GM18502 (cell line): ENCODE measurements around the gene SLC37A1.

Experiments used
- ATAC-seq: cut with Tn5 transposase; IDR thresholded peaks from one replicate; pipeline ENCODE4 v1.9.1; 2021; ENCODE audit warnings: mild to moderate bottlenecking; ENCODE audit not compliant: unreplicated experiment, poor library complexity

The SLC37A1 gene

GRCh38 chr21:42585881-42586280, 72.2 kb downstream of the SLC37A1 start:
- no peak for ATAC-seq

- no peak for ATAC-seq
Observed at GRCh38 chr21:42586406-42586805, 72.8 kb downstream of the SLC37A1 start.

- no peak for ATAC-seq
Observed at GRCh38 chr21:42587036-42587435, 73.4 kb downstream of the SLC37A1 start.

- ATAC-seq = no peak
Observed at GRCh38 chr21:42590431-42591131, 76.9 kb downstream of the SLC37A1 start.

DNA sequence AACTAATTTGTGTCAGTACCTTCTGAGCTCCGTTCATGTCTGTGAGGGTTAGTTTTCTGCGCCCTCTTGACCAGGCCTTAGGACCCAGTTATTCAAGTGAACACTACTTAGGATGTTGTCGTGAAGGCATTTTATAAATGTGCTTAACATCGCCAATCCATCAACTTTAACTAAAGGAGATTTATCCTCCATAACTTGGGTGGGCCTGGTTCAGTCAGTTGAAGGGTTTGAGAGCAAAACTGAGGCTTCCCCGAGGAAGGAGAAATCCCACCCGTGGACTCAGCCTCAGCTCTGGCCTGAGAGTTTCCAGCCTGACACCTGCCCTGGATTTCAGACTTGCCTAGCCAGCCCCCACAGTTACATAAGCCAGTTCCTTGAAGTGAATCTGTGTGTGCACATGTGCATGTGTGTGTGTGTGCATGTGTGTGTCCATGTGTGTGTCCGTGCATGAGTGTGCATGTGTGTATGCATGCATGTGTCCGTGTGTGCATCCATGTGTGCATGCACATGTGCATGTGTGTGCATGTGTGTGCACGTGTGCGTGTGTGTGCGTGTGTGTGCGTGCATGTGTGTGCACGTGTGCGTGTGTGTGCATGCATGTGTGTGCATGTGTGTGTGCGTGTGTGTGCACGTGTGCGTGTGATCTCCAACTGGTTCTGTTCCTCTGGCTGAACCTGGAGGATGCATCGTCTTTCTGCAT, 77.7 kb downstream of the SLC37A1 start:
- ATAC-seq = no peak

DNA sequence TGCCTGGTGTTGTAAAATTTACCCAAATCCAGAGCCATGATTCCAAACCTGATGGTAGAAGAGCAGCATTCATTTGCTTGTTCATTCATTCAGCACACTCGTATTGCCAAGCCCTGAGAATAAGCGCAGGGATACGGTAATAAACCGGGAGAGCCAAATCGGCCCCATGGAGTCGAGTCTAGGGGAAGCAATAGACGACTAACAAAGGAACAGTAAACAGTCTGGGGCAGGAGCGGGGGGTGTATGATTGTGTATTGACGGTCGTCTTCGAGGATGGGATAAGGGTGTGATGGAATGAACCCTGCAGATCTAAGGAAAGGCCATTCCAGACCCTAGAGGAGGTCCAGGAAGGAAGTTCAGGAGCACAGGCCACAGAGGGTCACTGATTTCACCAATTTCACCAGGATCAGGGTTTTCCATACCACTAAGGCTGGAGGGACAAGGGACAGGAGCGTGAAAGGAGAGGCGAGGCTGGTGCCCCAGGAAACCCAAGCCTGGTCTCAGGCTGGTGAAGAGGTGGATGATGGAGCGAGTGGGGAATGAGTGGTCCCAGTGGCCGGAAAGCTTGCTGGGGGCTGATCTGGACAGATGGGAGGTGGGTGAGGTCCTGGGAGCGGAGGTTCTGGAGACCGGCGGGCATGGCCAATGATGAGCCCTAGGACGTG, 78.6 kb downstream of the SLC37A1 start:
- ATAC-seq = no peak

- no peak for ATAC-seq
Observed at GRCh38 chr21:42593007-42593814, 79.6 kb downstream of the SLC37A1 start.

- no peak for ATAC-seq
Observed at GRCh38 chr21:42594616-42595282, 81.1 kb downstream of the SLC37A1 start.

DNA sequence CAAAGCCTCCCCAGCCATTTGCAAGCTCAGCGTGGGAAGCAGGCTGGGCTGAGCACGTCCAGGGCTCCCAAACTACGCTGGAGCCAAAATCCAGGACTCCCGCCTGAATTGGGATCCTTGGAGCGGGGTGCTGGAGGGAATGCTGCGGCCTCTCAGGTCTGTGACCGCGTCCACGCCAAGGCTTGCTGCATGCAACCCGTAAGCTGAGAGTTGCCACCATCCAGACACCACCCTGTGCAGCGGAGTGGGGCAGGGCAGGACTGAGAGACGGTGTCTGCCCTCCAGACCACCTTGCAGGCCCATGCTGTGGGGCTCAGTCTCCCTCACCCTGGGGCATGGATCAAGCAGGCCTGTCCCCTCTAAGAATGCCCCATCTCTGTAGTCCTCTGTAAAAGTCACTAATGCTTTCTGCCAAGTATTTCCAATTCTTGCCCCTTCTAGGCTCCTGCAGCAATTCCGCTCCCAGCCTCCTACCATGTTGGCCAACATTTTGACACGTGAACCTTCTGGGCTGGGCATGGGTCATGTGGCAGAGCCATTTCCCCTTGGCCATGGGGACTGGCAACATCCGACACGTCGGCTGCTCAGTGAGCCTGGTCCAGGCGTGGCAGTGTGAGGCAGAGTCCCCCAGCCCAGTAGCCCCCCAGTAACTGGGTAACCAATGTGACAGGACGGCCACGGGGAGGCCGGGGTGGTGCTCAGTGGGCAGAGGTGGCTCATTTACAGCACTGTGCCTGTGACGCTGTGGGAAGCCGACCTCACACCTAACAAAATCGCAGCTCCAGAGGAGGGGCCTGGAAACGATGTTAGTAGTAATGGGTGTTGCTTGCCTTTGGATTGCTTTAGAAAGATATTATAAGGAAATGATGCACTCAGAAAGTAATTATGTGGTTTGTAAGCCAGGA, 81.9 kb downstream of the SLC37A1 start:
- ATAC-seq = no peak

DNA sequence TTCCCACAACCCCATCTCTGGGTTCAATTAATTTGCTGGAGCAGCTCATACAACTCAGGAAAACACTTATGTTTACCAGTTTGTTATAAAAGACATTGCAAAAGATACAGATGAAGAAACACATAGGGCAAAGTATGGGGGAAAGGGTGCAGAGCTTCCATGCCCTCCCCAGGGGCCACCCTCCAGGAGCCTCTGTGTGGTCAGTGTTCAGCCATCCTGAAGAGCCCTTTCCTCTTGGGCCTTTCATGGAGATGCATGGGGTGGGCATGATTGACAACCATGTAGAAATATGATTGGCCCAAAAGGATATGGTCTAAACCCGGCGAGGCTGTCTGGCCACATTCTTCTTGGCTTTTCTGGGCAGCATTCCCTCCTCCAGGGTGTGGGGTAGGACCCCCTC, 83.0 kb downstream of the SLC37A1 start:
- ATAC-seq = no peak

DNA sequence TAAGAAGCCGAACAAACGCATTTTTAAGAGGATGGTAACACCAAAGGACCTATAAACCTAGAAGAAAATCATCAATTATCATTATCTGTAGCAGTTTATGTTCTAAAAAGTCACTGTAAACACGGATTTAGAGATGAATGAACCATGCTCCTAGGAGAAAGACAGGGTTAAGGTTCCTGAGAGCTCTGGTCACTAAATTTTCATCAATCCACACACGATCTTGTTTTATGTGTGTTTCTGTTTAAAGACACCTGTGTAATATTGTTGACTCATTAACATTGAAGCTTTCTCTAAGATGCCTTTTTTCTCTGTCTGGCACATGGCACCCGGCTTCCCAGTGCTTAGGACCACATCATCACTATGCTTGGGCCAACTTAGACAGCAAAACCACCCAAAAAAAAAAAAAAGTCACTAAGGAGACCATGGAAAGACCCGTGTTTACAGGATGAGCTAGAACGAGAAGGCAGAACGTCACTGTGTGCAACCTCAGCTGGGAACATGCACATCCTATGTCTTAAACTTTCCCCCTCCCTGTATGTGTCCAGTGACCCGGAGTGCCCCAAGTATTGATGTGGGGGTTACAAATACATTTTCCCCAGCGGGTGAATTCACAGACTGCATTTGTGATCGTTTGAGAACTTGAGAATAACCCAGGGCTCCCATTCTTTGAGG, 84.0 kb downstream of the SLC37A1 start:
- no peak for ATAC-seq

DNA sequence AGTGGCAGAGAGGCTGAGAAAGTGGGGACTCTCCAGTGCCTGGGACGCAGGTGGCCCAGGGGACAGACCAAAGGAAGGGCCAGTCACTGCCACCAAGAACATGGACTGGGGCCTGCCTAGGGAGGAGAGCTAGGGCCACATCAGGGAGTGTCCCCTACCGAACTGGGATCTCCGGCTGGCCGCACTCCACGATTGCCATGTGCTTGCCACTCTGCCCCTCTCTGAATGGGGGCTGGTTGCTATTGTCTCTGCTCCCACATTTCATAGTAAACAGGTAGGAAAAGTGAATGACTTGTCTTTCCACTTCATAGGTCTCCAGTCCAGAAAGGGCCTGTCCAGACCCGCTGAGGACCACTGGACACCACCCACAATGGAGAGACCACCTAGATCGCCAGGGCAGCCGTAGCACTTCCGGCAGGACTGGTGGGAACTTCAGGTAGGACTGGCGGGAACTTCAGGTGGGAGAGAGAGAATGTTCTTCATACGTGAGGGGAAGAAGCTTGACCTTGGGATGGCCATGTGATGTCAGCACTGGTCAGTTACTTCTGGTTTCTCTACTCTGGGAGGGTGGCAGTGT, 84.6 kb downstream of the SLC37A1 start:
- no peak for ATAC-seq

DNA sequence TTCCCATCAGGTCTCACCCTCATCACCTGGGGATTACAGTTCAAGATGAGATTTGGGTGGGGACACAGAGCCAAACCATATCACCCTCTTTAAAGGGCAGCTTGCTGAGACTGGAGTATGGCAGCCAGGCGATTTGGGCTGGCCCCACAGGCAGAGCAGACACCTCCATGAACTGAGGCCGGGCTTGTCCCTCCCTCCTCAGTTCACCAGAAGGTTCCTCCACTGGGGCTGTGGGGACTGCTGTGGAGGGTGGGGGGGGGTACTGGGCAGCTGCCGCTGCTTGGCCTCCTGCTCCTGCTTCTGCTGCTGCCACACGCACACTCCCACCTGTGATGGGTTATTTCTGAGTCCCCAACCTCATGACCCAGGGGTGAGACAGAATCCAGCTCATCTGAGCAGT, 85.8 kb downstream of the SLC37A1 start:
- no peak for ATAC-seq

GRCh38 chr21:42599962-42600361, 86.3 kb downstream of the SLC37A1 start:
- ATAC-seq = no peak

- no peak for ATAC-seq
Observed at GRCh38 chr21:42601656-42602055, 88.0 kb downstream of the SLC37A1 start.

DNA sequence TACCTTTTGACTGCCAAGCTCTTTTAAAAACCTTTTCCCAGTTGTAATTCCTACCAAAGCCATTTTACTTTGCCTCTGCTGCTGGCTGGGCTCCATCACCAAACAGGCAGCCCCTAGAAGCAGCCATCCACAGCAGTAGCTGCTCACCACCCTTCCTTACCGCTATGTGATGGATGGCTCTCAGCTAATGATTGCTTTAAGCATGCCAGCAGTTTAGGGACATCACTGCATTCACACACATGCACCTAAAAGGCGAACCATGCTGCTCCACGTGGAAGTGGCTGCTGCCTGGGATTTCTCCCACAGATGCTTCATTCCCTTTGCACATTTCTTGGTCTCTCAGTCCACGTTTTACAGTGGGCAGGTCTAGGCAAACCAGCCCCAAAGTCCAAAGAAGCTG, 93.5 kb downstream of the SLC37A1 start:
- no peak for ATAC-seq

- ATAC-seq = no peak
Observed at GRCh38 chr21:42607525-42608102, 94.0 kb downstream of the SLC37A1 start.

DNA sequence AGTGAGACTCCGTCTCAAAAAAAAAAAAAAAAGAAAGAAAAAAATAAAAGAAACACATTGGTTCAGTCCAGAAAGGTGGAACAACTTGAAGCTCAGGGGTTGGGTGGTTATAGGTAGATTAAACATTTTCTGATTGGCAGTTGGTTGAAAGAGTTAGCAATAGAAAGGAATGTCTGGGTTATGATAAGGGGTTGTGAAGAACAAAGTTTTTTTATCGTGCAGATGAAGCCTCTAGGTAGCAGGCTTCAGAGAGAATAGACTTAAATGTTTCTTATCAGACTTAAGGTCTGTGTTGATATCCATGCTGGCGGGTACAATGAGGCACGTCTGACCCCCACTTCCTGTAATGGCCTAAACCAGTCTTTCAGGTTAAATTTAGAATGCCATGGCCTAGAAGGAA, 94.8 kb downstream of the SLC37A1 start:
- no peak for ATAC-seq
